ENCODE measurements around the gene KIF1B.
"Not testable (repeated sequence)": the region's sequence is repeated elsewhere in the genome, so short reads cannot be mapped to it uniquely, and the experiment has no call there.

Gene KIF1B

DNA sequence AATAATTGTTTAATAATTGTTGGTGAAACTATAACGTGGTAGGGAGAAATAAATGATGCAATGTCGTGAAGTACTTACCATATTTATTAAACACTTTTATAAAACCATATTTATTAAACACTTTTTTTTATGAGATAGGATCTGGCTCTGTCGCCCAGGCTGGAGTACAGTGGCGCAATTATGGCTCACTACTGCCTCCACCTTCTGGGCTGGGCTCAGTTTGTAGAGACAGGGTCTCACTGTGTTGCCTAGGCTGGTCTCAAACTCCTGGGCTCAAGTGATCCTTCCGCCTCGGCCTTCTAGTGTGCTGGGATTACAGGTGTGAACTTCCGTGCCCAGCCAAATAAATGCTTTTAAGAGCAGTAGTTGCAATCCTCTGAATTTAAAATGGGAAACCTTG is 112.5 kb downstream of the KIF1B start:
- in situ Hi-C loops (cut with MboI; ENCODE audit: low sequenced_read_pairs): no loop called here

DNA sequence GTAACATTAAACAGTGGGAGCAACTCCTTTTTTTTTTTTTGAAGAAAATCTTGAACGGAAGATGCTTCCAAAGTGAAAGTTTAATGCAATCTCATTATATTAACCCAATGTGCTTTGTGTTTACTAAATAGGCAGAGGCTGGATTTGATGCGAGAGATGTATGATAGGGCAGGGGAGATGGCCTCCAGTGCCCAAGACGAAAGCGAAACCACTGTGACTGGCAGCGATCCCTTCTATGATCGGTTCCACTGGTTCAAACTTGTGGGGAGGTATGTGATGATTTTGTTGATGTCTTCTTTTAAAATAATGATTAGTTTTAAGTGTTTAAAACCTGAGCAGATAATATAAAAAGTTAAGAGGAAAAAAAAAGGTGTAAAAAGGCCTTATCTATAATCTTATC is 114.3 kb downstream of the KIF1B start:
- in situ Hi-C loops (cut with MboI; ENCODE audit: low sequenced_read_pairs): no loop called here

DNA sequence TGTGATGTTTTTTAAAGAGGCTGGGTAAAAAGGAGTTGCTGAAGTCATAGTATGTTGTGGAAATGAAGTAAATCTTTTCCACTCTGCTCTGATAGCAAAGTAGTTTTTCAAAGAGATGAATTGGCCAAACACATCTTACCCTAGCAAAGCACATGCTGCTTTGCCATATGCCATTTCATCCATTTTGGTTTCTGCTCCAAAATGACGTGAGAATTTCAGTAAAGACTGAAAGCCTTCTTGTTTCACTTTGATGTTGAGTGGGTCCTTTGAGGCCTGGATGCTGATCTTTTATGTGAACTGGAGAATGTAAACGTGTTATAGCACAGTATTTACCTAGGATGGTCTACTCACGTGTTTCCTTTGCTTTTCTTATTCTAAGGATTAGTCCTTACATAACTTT is 115.2 kb downstream of the KIF1B start:
- in situ Hi-C loops (cut with MboI; ENCODE audit: low sequenced_read_pairs): no loop called here

DNA sequence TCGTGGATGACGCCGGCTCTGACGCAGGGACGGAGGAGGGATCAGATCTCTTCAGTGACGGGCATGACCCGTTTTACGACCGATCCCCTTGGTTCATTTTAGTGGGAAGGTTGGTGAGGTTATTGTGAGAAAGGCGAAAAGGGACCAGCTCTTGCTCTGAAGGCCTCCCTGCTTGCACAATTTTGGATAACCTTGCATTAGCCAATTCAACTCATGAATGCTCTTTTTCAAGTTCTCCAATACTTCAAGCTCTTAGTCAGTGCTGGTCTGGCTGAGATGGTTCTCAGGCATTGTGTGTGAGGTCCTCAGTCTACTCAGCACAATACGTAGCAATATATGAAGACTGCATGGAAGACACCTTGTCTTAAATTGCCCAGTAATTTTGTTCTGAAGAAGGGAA is 115.9 kb downstream of the KIF1B start:
- in situ Hi-C loops (cut with MboI; ENCODE audit: low sequenced_read_pairs): no loop called here

DNA sequence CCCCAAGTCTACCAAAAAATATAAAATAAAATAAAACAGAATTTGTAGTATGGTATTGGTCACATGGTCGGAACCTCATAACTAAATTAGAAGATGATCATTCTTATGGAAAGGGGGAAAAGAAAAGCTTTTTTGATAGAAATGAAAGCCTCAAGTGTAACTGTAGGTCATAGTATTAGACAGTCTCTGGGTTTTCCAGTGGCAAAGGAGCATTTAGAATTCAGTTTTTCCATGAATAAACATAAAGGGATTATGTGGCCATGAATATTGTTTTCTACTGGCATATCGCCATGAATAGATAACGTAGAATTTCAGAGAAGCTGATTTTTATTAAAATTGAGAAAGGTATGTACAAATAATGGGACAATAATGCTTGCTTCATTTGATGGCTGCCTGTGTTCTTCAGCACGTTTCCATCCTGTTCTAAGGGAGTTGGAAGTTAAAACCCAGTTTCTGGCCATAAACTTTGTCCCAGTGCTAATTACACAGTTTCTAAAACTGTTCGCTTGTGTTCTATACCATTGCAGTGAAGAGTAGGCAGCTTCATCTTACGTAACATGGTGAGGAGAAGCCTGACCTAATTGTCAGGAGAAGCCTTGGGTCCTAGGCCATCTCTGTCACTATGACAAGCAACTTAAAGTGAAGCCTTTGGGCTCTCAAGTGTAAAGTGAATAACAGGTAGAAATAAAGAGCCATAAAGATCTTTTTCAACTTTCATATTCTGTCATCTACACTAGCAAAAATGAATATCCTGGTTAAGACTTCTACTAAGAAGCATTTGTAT is 118.0 kb downstream of the KIF1B start:
- in situ Hi-C loops (cut with MboI; ENCODE audit: low sequenced_read_pairs): no loop called here

DNA sequence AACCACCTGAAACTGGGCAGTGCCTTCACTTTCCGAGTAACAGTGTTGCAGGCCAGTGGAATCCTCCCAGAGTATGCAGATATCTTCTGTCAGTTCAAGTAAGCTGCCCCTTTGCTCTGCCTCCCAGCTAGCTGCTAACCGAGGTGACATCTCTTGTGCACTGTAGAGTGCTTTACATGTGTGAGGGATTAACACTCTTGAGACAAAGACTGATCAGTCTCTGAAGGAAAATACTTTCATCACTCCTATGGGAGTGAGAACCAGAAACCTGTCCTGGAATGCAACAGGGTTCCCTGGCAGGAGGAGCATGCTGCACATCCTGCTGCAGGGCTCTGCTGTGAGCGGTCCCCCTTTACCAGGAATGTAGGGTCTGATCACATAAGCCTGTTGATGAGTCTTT is 127.1 kb downstream of the KIF1B start:
- in situ Hi-C loops (cut with MboI; ENCODE audit: low sequenced_read_pairs): no loop called here

DNA sequence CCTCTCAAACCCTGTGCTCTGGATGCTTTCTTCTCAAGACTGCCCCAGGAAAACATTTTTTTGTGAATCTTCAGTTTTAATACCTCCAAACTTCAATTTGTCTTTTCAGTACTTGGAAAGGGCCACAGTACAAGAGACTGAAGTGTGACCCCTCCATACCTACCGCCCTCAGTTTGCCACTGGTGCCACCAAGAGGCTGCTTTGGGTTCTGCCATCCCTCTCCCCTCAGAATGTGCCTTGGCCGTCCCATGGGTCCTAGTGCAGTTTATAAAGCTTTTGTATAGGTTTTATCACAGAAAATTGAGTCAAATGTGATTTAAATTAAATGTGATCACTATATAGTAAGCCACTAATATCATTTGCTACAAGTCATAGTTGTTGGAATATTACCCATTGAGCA is 127.7 kb downstream of the KIF1B start:
- in situ Hi-C loops (cut with MboI; ENCODE audit: low sequenced_read_pairs): no loop called here

DNA sequence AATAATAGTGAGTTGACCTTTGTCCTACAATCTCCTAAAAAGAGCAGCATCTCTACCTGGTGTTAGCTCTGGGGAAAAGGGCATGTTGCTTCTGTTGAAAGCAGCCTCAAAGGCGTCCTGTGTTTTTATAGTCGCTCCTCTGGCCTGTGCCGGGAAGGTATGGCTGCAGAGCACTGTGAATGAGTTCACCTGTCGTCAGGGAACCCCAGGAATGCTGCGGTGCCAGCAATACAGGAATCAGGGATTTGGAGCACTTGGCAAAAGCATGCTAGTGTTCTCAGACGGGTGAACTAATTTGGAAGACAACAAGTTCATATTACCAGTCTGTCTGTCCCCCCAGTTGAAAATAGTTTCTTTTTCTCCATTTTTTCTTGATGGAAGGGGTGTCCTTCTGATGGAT is 128.2 kb downstream of the KIF1B start:
- in situ Hi-C loops (cut with MboI; ENCODE audit: low sequenced_read_pairs): no loop called here

DNA sequence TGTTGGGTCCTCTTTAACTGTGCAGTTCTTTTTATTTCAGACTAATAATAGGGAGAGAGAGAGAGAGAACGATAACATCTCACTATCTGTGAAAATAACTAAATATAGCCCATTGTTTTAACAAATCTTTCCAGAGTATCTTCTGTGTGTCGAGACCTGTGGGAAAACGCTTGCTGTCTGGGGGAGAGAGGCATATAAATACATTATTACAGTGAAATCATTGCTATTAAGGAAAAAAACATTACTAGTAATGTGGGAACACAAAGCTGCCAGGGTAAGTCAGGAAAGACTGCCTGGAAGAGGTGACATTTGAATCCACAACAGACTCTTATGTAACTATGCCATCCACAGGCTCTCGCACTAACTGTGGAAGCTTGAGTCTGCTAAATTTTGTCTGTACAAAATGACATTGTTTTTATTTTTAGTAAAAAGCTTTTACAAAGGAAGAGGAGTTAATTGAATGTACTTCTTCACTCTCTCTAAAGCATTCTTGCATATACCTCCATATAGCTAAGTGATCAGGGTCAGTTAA is 128.7 kb downstream of the KIF1B start:
- in situ Hi-C loops (cut with MboI; ENCODE audit: low sequenced_read_pairs): no loop called here

DNA sequence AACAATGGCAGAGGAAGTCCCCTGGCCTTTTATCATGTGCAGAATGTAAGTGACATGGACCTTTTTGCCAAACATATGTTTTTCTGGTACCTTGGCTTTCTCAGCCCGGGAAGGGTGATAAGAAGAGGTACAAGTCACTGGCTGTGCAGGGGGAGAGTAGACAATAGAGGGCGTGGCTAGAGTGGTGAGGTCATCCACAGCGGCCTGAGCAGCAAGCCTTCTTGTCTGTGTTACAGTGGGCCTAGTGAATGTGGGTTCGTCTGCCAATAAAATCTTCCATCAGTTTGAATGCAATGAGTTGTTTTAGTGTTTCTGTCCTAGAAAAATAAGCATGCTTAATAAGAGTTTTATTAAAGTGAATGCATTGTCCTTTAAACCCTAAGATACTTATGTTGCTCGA is 129.4 kb downstream of the KIF1B start:
- in situ Hi-C loops (cut with MboI; ENCODE audit: low sequenced_read_pairs): no loop called here

DNA sequence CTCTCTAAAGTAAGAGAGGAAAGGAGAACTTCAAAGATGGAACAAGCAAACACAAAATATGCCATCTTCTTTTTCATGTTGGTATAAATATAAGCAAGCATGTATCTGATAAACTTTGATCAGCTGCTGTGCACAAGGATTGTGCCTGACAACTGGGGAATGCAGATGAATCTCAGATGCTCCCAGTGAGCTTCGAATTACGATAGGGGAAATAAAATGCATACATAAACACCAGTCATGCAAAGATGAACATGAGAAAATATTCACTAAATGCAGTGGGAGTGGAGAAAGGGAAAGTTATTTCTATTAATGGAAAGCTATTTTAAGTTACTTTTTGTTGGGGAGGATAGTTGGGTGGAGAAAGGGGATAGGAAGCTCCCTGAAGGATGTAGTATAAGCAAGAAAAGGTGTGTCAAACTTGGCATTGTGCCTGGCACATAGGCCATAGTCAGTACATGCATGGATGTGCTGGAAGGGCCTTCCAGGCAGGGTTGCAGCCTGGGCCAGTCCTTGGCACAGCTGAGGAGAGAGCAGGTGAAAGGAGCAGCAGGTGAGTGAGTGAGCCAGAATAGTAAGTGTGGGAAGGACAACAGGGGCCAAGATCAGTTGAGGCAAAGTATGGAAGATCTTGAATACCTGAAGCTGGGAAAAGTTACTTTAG is 130.7 kb downstream of the KIF1B start:
- in situ Hi-C loops (cut with MboI; ENCODE audit: low sequenced_read_pairs): no loop called here

DNA sequence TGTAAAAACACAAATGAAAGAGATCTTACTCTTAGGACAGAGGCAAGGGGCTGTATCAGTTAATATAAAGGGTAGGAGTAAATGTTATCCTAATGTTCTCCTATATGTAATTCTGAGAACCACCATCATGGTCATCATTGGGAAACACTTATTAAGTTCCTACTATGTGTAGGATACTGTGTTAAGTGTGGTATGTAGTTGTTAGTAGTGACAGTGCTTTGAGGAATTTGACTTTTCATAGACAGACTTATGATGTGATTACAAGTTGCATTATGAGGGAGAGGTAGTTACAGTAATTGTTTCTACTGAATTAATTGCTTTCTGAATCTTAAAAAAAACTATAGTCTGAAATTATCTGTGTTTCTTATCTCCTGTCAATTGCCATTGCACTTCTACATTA is 136.7 kb downstream of the KIF1B start:
- in situ Hi-C loops (cut with MboI; ENCODE audit: low sequenced_read_pairs): no loop called here

DNA sequence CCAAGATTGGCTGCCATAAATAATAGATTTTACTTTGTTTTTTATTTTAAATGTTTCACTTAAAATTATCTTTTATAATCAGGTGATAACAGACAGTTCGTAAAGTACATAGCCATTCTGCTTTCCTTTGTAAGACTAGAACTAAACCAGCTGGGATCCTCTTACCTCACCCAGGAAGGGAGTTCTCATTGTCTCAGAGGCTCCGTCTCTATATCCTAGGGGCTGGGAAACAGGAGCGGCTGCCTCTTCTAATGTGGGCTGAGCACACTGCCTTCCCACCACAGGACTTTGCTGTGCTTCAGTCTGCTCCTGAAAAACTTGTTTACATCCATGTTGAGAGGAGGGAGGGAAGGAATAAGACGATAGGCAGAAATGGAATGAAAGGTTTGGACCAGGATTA is 142.9 kb downstream of the KIF1B start:
- in situ Hi-C loops (cut with MboI; ENCODE audit: low sequenced_read_pairs): no loop called here

DNA sequence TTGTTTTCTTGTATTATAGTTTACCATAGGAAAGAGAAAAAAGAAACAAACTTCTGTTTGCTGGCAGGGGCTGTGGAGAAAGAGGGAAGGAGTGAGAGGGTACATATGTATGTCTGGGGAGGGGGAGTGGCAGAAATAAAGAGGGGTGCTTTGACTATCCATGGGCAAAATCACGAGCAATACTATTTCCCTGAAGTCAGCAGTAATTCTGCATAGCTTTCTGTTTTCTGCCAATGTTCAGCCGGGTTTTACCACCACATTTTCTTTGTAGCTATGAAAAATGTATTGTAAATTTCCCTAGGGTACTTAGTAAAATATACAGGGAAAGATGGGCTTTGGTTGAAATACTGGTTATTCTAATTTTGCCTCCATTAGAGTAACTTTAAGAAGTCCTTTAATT is 143.3 kb downstream of the KIF1B start:
- in situ Hi-C loops (cut with MboI; ENCODE audit: low sequenced_read_pairs): no loop called here

DNA sequence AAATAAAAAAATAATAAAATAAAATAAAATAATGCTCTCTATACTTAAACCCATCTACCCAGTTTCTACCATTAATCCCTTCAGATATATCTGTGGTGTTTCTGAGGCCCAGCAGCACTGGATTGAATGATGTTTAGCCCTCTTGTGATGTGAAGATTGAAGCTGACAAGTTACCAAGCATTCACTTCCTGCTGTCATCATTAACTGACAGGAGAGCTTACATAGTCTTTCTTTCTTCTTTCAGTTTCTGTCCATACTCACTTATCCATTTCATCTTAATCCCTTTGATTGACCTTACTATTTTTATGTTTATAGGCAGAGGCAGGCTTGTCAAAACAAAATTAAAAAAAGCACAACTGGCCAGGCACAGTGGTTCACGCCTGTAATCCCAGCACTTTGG is 149.7 kb downstream of the KIF1B start:
- in situ Hi-C loops (cut with MboI; ENCODE audit: low sequenced_read_pairs): no loop called here

DNA sequence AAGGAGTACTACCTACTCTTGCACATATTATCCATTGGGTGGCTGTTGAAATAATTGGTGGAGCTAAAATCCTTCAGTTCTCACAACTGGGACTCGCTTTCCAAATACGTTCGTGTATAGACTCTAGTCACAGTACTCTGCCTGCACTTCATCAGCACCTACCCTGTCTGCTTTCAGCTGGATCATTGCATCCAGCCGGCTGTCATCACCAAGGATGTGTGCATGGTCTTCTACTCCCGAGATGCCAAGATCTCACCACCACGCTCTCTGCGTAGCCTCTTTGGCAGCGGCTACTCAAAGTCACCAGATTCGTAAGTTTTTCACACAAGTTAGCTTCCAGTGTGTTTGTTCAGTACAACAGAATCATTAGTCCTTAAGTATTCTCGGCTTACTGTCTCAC is 151.1 kb downstream of the KIF1B start:
- in situ Hi-C loops (cut with MboI; ENCODE audit: low sequenced_read_pairs): no loop called here

DNA sequence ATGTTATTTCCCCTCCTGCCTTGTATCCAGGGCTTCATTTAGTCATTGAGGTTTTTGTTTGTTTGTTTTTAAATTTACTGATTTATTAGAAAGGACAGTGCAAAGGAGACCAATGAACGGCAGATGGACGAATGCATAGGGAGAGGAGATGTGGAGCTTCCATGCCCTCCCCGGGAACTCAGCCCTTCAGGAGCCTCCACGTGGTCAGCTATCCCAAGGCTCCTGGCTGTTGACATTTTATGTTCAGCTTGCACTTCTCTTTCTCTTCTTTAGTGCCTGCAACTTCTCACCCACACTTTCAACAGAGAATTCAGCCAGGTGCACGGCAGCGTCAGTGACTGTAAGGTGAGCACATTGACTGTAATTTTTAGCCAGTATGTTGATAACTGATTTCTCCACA is 157.8 kb downstream of the KIF1B start:
- in situ Hi-C loops (cut with MboI; ENCODE audit: low sequenced_read_pairs): no loop called here

DNA sequence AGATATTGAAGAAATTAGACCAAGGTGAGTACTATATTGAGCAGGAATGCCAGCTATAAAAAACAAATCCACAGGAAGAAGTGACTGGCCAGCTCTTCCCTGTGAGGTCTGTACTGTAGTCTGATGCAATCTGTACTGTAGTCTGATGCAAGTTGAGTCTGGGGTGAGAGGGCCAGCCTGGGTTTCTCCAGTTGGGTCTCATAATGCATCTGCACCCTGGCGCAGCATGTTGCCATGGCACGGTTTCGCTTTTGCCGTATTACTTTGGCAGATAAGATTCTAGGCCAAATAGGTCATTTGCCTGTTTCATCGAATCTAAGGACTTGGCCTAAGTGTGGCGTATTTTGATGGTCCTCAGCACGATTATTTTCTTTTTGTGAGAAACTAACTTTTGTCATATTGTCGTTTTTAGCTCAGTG is 164.1 kb downstream of the KIF1B start:
- in situ Hi-C loops (cut with MboI; ENCODE audit: low sequenced_read_pairs): no loop called here

DNA sequence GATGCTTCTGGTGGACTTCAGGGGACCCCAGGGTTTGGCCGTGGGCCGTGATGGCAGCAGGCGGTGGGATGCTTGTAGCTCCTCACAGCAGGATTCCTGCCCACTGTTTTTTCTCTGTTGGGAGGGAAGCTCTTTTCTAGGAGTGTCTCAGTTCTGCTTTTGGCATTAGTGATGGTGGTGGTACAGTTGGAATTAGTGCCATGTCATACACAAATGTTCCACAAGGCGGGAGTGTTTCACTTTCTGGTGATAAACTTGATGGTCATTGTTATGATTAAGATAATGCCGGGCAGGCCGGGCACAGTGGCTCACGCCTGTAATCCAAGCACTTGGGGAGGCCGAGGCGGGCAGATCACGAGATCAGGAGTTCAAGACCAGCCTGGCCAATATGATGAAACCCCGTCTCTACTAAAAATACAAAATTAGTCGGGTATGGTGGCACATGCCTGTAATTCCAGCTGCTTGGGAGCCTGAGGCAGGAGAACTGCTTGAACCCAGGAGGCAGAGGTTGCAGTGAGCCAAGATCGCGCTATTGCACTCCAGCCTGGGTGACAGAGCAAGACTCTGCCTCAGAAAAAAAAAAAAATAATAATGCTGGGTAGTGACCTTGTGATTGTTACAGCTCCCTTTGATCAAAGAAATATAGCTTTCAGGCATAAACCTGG is 167.1 kb downstream of the KIF1B start:
- in situ Hi-C loops (cut with MboI; ENCODE audit: low sequenced_read_pairs): not testable (repeated sequence)

DNA sequence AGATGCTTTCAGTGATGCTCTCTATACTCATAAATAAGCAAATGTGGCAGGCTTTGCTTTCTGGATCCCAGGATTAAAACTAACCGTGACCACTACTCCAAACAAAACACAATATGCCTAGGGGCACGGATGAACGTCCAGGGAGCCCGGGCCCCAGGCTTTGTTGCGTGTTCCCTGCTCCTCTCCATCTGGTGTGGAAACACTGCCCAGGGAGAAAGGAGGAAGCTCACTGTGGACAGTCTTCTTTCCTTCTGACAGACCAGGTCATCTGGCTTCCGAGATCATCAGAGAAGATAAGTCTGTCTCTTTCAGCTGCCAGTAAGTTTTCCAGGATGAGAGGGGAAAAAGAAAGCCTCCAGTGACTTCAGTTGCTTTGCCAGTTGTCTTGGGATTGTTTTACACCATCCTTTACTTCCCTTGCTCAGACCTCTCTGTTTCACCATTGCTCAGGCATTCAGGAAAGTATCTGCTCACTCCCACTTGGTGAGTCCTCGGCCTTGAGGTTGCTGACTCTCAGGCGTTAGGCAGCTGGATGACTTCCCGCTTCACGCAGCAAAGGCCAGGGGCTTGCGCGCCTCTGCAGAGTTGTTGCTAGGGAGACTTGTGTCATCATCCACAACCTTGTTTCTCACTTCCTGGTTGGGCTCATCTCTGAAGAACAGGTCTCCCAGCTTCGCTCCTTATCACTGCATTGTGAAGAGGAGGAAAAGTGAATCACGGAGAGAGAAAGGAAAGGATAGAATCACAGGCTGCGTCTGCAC is 167.9 kb downstream of the KIF1B start:
- in situ Hi-C loops (cut with MboI; ENCODE audit: low sequenced_read_pairs): no loop called here

DNA sequence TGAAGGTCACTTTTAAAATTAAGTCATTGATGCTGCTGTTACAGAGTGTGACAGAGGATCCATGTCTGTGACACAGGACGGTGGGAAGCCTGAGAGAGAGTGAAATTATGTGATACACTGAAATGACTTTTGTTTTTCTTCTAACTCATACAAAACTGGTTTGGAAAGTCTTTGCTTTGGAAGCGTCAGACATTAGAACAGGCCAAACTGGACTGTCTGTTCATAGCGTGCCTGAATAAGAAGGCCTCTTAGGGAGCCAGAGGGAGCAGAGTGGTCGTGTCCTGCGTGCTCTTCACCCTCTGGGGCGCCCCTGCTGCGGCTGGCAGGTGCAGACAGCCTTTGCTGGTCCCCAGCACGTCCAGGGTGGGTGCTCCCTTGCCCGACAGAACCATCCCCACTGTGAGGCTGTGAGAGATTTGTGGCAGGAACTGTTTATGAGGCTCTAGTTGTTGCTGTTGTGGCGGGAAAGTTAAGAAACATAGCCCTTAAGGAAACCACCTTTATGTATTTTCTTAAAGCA is 168.8 kb downstream of the KIF1B start:
- in situ Hi-C loops (cut with MboI; ENCODE audit: low sequenced_read_pairs): no loop called here
